ENCODE results near the gene METTL5.
A peak's percentile ranks its signal among the peaks of the same experiment; 100 is the strongest.

Gene METTL5

GRCh38 chr2:169778446-169778845 is 46.3 kb downstream of the METTL5 start:
- DNase-seq: no peak

- DNase-seq: no peak
These were observed 48.4 kb downstream of the METTL5 start for GRCh38 chr2:169776252-169776761.

GRCh38 chr2:169775765-169776164 is 48.9 kb downstream of the METTL5 start:
- DNase-seq: no peak

GRCh38 chr2:169775354-169775753 is 49.4 kb downstream of the METTL5 start:
- DNase-seq: no peak

GRCh38 chr2:169772651-169773050 is 52.1 kb downstream of the METTL5 start:
- no peak for DNase-seq

- no peak for DNase-seq
These were observed 53.1 kb downstream of the METTL5 start for GRCh38 chr2:169771612-169772011.

- no peak for DNase-seq
These were observed 53.7 kb downstream of the METTL5 start for GRCh38 chr2:169771021-169771420.

GRCh38 chr2:169768262-169768995 is 56.3 kb downstream of the METTL5 start:
- DNase-seq: no peak

GRCh38 chr2:169767243-169767888 is 57.3 kb downstream of the METTL5 start:
- peak; percentile 35 for DNase-seq

GRCh38 chr2:169765523-169765922 is 59.2 kb downstream of the METTL5 start:
- no peak for DNase-seq

GRCh38 chr2:169761970-169762292 is 62.8 kb downstream of the METTL5 start:
- DNase-seq: no peak
